Measurements from ENCODE around the gene MARCHF10. TPM values are rescaled to one million over a fixed set of nuclear protein-coding genes. Genes with fewer than 3 reads are reported as not detected.
A peak's percentile ranks its signal among the peaks of the same experiment; 100 is the strongest.
"Not testable (repeated sequence)": the region's sequence is repeated elsewhere in the genome, so short reads cannot be mapped to it uniquely, and the experiment has no call there.

MARCHF10 gene, protein sequence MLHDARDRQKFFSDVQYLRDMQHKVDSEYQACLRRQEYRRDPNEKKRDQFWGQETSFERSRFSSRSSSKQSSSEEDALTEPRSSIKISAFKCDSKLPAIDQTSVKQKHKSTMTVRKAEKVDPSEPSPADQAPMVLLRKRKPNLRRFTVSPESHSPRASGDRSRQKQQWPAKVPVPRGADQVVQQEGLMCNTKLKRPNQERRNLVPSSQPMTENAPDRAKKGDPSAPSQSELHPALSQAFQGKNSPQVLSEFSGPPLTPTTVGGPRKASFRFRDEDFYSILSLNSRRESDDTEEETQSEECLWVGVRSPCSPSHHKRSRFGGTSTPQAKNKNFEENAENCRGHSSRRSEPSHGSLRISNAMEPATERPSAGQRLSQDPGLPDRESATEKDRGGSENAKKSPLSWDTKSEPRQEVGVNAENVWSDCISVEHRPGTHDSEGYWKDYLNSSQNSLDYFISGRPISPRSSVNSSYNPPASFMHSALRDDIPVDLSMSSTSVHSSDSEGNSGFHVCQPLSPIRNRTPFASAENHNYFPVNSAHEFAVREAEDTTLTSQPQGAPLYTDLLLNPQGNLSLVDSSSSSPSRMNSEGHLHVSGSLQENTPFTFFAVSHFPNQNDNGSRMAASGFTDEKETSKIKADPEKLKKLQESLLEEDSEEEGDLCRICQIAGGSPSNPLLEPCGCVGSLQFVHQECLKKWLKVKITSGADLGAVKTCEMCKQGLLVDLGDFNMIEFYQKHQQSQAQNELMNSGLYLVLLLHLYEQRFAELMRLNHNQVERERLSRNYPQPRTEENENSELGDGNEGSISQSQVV
- total RNA-seq (0.40 TPM), polyA plus RNA-seq (ENCODE audit: insufficient read depth in 1 of 8, insufficient read length in 8 of 8, low replicate concordance in 1 of 8) (1 to 10 TPM in 1 of 8 donors, under 1 TPM in 7; 0.09 to 1.1 (median 0.43) TPM)
- long read RNA-seq, donor 1: 0 reads
- long read RNA-seq, donor 2: 0 reads
- long read RNA-seq, donor 3: 0 reads
- long read RNA-seq, donor 4: 0 reads
- long read RNA-seq, donor 5: 0 reads
- long read RNA-seq, donor 6: 0 reads
- long read RNA-seq, donor 7: 0 reads
- long read RNA-seq, donor 8: 0 reads
- long read RNA-seq, donor 9: 0 reads
- long read RNA-seq, donor 10: 0 reads
- long read RNA-seq, donor 11: 0 reads

DNA sequence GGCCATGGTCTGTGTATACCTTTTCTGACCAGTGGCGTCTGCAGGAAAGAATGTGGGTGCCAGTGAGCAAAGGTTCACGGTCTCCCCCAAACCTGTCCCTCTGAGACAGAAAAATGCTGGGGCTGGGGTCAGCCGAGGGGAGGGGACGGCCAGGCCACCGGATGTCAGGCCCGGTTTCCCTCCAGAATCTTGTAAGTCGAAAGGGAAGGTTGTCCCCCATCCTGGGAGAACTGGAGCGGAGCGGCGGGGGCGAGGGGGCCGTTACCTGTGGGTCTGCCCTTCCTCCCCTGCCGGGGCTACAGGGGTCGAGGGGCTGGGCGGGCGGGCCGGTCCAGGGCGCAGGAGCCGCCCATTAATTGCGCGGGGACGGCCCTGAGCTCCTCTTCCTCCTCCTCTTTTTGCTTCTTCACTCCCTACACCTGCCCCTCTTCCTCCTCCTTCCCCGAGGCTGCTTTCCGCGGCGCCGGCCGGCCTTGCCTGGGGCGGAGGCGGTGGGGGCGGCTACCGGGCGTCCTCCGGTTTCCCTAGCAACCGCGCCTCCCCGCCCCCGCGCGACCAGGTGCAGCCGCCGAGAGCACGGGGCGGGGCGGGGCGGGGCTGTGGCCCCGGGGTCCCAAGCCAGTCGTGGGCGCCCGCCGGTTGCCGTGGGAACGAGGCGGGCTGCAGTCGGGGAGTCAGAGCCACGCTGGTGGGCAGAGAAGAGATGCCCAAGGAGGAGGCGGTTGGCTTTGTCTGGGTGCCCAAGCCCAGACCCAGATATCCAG, at the start of gene MARCHF10:
TSS of gene MARCHF10 (minus strand) at position 503 of the 764 bp plus-strand sequence. CDS start 6,579 bp downstream, outside the sequence.
- no peak within 1 kb of the TSS for H3K27ac ChIP-seq (ENCODE audit: low read length)
- 4% methylated on average over 49 of the region's 57 CpGs for WGBS (ENCODE audit: insufficient coverage)
- H3K4me1 ChIP-seq (ENCODE audit: control insufficient read depth, insufficient read depth, low read length): peaks cover 9% of the 10 kb centered on the region
- H3K36me3 ChIP-seq (ENCODE audit: control insufficient read depth, insufficient read depth, low read length): no peaks in the 10 kb centered on the region
- H3K4me3 ChIP-seq (ENCODE audit: low read length): peak within 1 kb of the TSS; percentile 3
- no peaks in the 10 kb centered on the region for H3K9me3 ChIP-seq (replicated peaks; ENCODE audit: control insufficient read depth, low read depth, low read length)
- H3K27me3 ChIP-seq (ENCODE audit: control insufficient read depth, insufficient read depth, low read length): peaks cover 2% of the 10 kb centered on the region
- DNase-seq: peak; percentile 37

DNA sequence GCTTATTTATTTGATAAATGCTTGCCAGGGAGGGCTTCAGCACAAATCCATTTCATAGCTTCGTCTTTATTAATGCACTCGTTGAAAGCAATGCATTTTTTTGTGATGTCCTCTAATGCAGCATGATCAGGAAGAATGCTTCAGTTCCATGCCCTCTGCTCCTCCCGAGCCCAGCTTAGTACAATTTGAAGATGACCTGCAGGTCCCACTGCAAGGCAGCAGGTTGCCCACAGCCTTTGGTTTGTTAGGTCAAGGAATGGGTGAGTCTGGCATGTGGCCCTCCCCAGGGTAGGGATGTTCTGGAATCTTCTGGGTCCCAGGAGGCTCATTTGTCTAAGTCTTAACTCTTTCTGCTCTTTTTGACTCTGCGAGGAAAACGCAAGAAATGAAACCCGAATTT, 49.4 kb upstream of the MARCHF10 start:
- Histone ChIP-seq H3K4me1 (ENCODE audit: control insufficient read depth, insufficient read depth, low read length) (peaks cover 6% of the 10 kb centered on the region), H3K9me3 (replicated peaks; ENCODE audit: control insufficient read depth, low read depth, low read length) (no peaks in the 10 kb centered on the region), H3K36me3 (ENCODE audit: control insufficient read depth, insufficient read depth, low read length) (no peaks in the 10 kb centered on the region), H3K27ac (ENCODE audit: low read length) (no peak overlapping the region), H3K27me3 (ENCODE audit: control insufficient read depth, insufficient read depth, low read length) (no peaks in the 10 kb centered on the region), H3K4me3 (ENCODE audit: low read length) (no peak overlapping the region)
- DNase-seq: no peak
- 67% methylated on average over 1 of the region's 6 CpGs for WGBS (ENCODE audit: insufficient coverage)

DNA sequence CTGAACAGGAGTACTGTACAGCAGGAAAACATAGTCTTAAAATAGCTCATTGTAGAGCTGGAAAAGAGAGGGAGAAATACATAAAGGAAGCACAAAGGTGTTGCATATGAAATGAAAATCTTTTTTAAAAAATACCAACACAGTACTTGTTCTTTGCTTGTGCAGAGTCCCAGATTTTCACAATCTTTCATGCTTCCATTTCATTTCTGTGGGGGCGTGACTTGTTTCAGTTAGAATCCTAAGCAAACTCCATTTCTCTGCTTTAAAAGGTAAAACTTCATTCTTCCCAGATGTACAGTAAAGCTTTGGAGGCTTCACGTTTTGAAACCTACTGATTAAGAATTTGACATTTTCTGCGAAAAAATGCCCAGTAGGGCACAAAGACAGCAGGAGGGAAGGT, 48.5 kb upstream of the MARCHF10 start:
- Histone ChIP-seq H3K27me3 (ENCODE audit: control insufficient read depth, insufficient read depth, low read length) (no peaks in the 10 kb centered on the region), H3K36me3 (ENCODE audit: control insufficient read depth, insufficient read depth, low read length) (no peaks in the 10 kb centered on the region), H3K4me1 (ENCODE audit: control insufficient read depth, insufficient read depth, low read length) (peaks cover 6% of the 10 kb centered on the region), H3K4me3 (ENCODE audit: low read length) (no peak overlapping the region), H3K9me3 (replicated peaks; ENCODE audit: control insufficient read depth, low read depth, low read length) (no peaks in the 10 kb centered on the region), H3K27ac (ENCODE audit: low read length) (no peak overlapping the region)
- WGBS (ENCODE audit: insufficient coverage): 20% methylated on average over 1 of the region's 3 CpGs
- no peak for DNase-seq

DNA sequence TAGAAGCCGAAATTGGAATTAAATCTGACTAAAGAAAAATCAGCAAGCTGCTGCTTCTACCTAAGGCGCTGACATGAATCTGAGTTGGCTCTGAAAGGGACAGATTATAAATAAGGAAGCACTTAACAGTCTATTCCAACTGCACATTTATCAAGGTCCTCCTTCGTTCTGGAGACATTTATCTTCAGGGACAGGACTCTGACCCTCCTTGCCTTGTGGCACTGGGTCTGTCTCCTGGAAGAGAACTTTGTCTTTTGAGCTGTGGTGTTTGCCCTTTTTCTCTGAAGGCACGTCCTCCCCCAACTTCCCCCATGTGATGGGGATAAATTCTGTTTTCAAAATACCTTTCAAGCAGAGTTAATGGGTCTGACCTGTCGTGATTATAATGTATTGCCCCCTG, 47.0 kb upstream of the MARCHF10 start:
- Histone ChIP-seq H3K4me3 (ENCODE audit: low read length) (no peak overlapping the region), H3K9me3 (replicated peaks; ENCODE audit: control insufficient read depth, low read depth, low read length) (no peaks in the 10 kb centered on the region), H3K36me3 (ENCODE audit: control insufficient read depth, insufficient read depth, low read length) (no peaks in the 10 kb centered on the region), H3K27ac (ENCODE audit: low read length) (peak overlapping the region; percentile 69), H3K4me1 (ENCODE audit: control insufficient read depth, insufficient read depth, low read length) (peaks cover 6% of the 10 kb centered on the region), H3K27me3 (ENCODE audit: control insufficient read depth, insufficient read depth, low read length) (no peaks in the 10 kb centered on the region)
- no peak for DNase-seq
- WGBS (ENCODE audit: insufficient coverage): no CpG with 5 or more reads among the region's 5 CpGs

DNA sequence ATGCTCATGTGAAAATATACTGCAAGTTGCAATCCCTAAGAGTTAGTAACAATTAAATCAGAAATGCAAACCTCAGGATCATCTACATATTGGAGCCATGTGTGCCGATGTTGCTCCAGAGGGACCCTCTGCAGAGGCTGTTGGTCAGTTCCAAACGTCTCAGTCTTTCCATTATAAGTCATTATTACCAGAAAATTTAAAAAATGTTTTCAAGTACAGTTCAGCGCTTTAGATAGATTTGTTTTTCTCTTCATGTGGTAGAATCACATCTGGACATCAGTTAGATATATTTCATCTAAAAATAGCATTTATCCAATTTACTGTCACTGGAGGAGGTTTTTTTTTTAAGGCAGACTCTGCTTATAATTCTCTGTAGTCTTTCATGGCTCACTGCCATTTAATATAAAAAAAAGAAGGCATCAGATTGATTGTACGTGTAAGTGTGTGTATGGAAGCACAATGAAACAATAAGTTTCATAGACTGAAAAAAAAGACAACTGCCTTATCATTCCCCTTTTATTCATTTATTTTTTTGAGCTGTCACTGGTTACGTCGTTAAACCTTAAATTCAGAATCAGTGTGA, 46.1 kb upstream of the MARCHF10 start:
- WGBS (ENCODE audit: insufficient coverage): no CpG with 5 or more reads among the region's 6 CpGs
- Histone ChIP-seq H3K9me3 (replicated peaks; ENCODE audit: control insufficient read depth, low read depth, low read length) (no peaks in the 10 kb centered on the region), H3K27ac (ENCODE audit: low read length) (peak overlapping the region; percentile 69), H3K27me3 (ENCODE audit: control insufficient read depth, insufficient read depth, low read length) (no peaks in the 10 kb centered on the region), H3K4me3 (ENCODE audit: low read length) (no peak overlapping the region), H3K36me3 (ENCODE audit: control insufficient read depth, insufficient read depth, low read length) (no peaks in the 10 kb centered on the region), H3K4me1 (ENCODE audit: control insufficient read depth, insufficient read depth, low read length) (peaks cover 6% of the 10 kb centered on the region)
- peak; percentile 92 for DNase-seq

DNA sequence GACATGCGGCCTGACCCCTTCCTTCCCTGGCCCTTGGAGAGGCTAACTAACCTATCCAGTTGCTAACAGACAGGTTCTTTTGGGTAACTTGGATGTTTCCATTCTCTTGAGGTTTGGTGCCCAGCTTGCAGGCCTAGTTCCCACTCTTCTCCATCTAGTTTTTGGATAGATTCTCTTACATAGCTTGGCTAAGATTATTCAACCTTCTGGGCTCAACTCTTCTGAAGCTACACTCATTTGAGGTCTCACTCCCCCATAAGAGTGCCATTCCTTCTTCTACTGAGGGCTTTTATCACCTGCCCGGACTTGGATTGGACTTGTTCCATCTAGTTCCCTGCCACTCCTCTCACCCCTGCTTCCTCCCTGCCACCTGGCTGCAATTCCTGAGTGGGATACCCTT, 44.1 kb upstream of the MARCHF10 start:
- H3K36me3 ChIP-seq (ENCODE audit: control insufficient read depth, insufficient read depth, low read length): no peaks in the 10 kb centered on the region
- DNase-seq: no peak
- WGBS (ENCODE audit: insufficient coverage): 100% methylated on average over 1 of the region's 2 CpGs

DNA sequence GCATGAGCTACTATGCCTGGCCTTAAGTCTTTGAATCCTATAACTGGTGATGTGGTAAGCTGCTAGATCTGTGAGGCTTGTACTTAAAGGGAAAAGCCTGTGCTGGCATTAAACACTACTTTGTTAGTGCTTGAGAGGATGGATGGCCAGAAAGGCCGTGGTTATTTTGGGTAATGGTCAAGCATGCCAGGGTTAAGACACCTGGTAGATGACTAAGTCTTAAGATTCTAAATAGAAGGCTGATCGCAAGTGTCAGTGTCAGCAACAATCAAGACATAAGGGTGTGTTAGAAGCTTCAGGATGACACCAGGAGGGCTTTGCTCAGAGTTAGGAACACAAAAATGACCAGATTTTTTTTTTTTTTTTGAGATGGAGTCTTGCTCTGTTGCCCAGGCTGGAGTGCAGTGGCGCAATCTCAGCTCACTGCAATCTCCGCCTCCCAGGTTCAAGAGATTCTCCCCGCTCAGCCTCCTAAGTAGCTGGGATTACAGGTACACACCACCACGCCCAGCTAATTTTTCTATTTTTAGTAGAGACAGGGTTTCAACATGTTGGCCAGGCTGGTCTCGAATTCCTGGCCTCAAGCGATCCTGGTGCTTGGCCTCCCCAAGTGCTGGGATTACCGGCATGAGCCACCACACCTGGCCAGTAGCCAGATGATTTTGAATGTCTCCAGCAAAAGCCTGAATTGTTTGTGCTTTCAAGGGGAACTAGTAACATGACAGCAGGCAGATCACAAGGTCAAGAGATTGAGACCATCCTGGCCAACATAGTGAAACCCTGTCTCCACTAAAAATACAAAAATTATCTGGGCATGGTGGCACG, 41.7 kb upstream of the MARCHF10 start:
- not testable (repeated sequence) for H3K9me3 ChIP-seq (replicated peaks; ENCODE audit: control insufficient read depth, low read depth, low read length); H3K27me3 ChIP-seq (ENCODE audit: control insufficient read depth, insufficient read depth, low read length); H3K4me3 ChIP-seq (ENCODE audit: low read length); H3K27ac ChIP-seq (ENCODE audit: low read length); H3K4me1 ChIP-seq (ENCODE audit: control insufficient read depth, insufficient read depth, low read length); DNase-seq; H3K36me3 ChIP-seq (ENCODE audit: control insufficient read depth, insufficient read depth, low read length)
- WGBS (ENCODE audit: insufficient coverage): 92% methylated on average over 5 of the region's 10 CpGs

More for the DNA sequence above, 44.1 kb upstream of the MARCHF10 start:
- Histone ChIP-seq H3K4me1 (ENCODE audit: control insufficient read depth, insufficient read depth, low read length) (peaks cover 6% of the 10 kb centered on the region), H3K9me3 (replicated peaks; ENCODE audit: control insufficient read depth, low read depth, low read length) (no peaks in the 10 kb centered on the region), H3K27me3 (ENCODE audit: control insufficient read depth, insufficient read depth, low read length) (no peaks in the 10 kb centered on the region), H3K27ac (ENCODE audit: low read length) (no peak overlapping the region), H3K4me3 (ENCODE audit: low read length) (no peak overlapping the region)

DNA sequence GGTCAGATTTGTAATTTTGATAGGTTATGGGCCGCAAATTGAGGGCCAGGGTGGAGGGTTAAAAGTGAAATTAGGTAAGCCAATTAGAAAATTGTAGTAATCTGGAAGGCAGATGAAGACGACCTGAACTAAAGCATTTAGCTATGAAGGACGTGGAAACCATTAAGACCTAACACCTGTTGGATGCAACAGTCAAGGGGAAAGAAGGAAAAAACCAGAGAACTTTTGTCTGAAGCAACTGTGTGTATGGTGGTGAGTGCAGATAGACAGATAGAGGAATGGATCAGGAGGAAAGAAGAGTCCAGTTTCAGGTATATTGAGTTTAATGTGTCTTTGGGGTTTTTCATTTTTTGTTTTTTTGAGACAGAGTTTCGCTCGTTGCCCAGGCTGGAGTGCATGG, 40.2 kb upstream of the MARCHF10 start:
- DNase-seq: no peak
- H3K36me3 ChIP-seq (ENCODE audit: control insufficient read depth, insufficient read depth, low read length): no peaks in the 10 kb centered on the region
- no peaks in the 10 kb centered on the region for H3K27me3 ChIP-seq (ENCODE audit: control insufficient read depth, insufficient read depth, low read length)
- no peaks in the 10 kb centered on the region for H3K4me1 ChIP-seq (ENCODE audit: control insufficient read depth, insufficient read depth, low read length)
- 81% methylated on average over 5 of the region's 5 CpGs for WGBS (ENCODE audit: insufficient coverage)
- no peak overlapping the region for H3K27ac ChIP-seq (ENCODE audit: low read length)
- H3K9me3 ChIP-seq (replicated peaks; ENCODE audit: control insufficient read depth, low read depth, low read length): no peaks in the 10 kb centered on the region
- H3K4me3 ChIP-seq (ENCODE audit: low read length): no peak overlapping the region

DNA sequence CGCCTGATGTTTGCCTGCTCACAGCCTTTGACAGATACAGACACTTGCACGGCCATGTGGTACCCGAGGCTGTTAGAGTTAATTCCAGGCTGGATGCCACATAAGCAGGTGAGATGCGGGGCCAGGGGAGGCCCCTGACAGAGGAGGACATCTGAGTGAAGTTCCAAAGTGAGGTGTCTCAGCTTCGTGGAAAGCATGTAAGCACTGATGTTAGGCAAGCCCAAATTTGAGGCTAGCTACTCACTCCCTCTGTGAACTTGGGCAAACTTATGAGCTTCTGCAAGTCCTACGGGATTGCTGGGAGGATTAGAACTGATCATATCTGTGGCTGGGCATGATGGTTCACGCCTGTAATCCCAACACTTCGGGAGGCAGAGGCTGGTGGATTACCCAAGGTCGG, 39.3 kb upstream of the MARCHF10 start:
- Histone ChIP-seq H3K9me3 (replicated peaks; ENCODE audit: control insufficient read depth, low read depth, low read length) (no peaks in the 10 kb centered on the region), H3K36me3 (ENCODE audit: control insufficient read depth, insufficient read depth, low read length) (no peaks in the 10 kb centered on the region), H3K27ac (ENCODE audit: low read length) (no peak overlapping the region), H3K4me1 (ENCODE audit: control insufficient read depth, insufficient read depth, low read length) (no peaks in the 10 kb centered on the region), H3K27me3 (ENCODE audit: control insufficient read depth, insufficient read depth, low read length) (no peaks in the 10 kb centered on the region), H3K4me3 (ENCODE audit: low read length) (no peak overlapping the region)
- DNase-seq: no peak
- WGBS (ENCODE audit: insufficient coverage): 78% methylated on average over 8 of the region's 9 CpGs

Data from muscle of leg (tissue), 16 donors.